Gastrocnemius medialis (tissue), 4 donors: ENCODE data around the gene AGTPBP1.

Experiments used
- CTCF ChIP-seq, 5 experiments: fragments of 450-650 bp in 3 of 5; fragments of 200-600 bp in 2 of 5; sonication (generic) in 2 of 5; IDR thresholded peaks in 4 of 5; conservative IDR thresholded peaks in 1 of 5; 1 replicate in 4 of 5; 2 replicates in 1 of 5; pipeline ENCODE4 v1.5.1; 2016 to 2019; ENCODE audit warnings: antibody characterized with exemption in 5 of 5, mild to moderate bottlenecking in 3 of 5, moderate library complexity in 3 of 5
- POLR2A ChIP-seq, 2 donors: fragments of 450-650 bp; IDR thresholded peaks; one replicate each; pipeline ENCODE4 v1.6.1; 2017; ENCODE audit warnings: antibody characterized with exemption in 2 of 2, mild to moderate bottlenecking in 2 of 2, moderate library complexity in 2 of 2

- TF ChIP-seq POLR2A (IDR thresholded peaks at IDR 0.05) (no peak), CTCF (IDR thresholded peaks at IDR 0.05 in 4 of 5, conservative IDR thresholded peaks at IDR 0.05 in 1 of 5) (no peak)
Observed at GRCh38 chr9:85742597-85742936, 813 bp upstream of the AGTPBP1 start.
